BJ (cell line): ENCODE measurements around the gene RBMS1. TPM values are rescaled to one million over a fixed set of nuclear protein-coding genes. Genes with fewer than 3 reads are reported as not detected.

Source experiments
- CTCF ChIA-PET: fragments of 350-600 bp; formaldehyde crosslinking; extraction: SDS; loops from one replicate; lab custom pipeline; 2021; ENCODE audit warnings: antibody characterized with exemption, inconsistent platforms; lab: Yijun Ruan, JAX
- POLR2A ChIA-PET: fragments of 300-600 bp; sonication (Branson Sonifier 250); formaldehyde crosslinking; extraction: SDS; loops from one replicate; lab custom pipeline; 2021; ENCODE audit warnings: antibody characterized with exemption; lab: Charles Lee
- DNase-seq: peaks from one replicate; pipeline ENCODE4 v3.0.0-alpha.2; 2011; ENCODE audit warnings: low read depth
- H3K27me3 ChIP-seq: 2 replicates; pipeline ENCODE4 v1.6.0; 2011; ENCODE audit warnings: low read length; ENCODE audit not compliant: control insufficient read depth, insufficient read depth
- H3K36me3 ChIP-seq: 2 replicates; pipeline ENCODE4 v1.5.1; 2011; ENCODE audit warnings: low read length; ENCODE audit not compliant: control insufficient read depth, insufficient read depth
- H3K4me3 ChIP-seq: 2 replicates; pipeline ENCODE4 v1.5.1; 2011; ENCODE audit warnings: low read depth, mild to moderate bottlenecking, control low read depth, low read length
- CTCF ChIP-seq: IDR thresholded peaks from 2 replicates; pipeline ENCODE4 v1.5.1; 2011; ENCODE audit warnings: low read depth, mild to moderate bottlenecking, control low read depth, inconsistent platforms, low read length, moderate library complexity; ENCODE audit not compliant: insufficient read depth
- polyA plus RNA-seq: library from polyadenylated mRNA; depleted of rRNA; stranded (reverse); fragments of >200 nt; gene quantifications from 2 replicates; pipeline ENCODE4 v1.2.3, GENCODE V29; 2011

Gene RBMS1
- polyA plus RNA-seq, 1 experiment = 80.1 TPM

GRCh38 chr2:160362018-160362417, 131.6 kb downstream of the RBMS1 start:
- no peak for TF ChIP-seq CTCF
- Histone ChIP-seq H3K36me3 (peaks cover 2% of the 10 kb centered on the region; the same call in 1 of the 2 replicates), H3K4me3 (no peak overlapping the region), H3K27me3 (no peaks in the 10 kb centered on the region)
- no peak for DNase-seq
- ChIA-PET POLR2A (no interaction called here), CTCF (interaction anchor here (1.3 kb wide), 1 partner anchor 9 kb away, joined by 3 read pairs; no protein-coding TSS in a partner anchor)

- no peak for TF ChIP-seq CTCF
- CTCF ChIA-PET = no interaction called here
- Histone ChIP-seq H3K27me3 (no peaks in the 10 kb centered on the region), H3K4me3 (no peak overlapping the region), H3K36me3 (no peaks in the 10 kb centered on the region)
- no peak for DNase-seq
- POLR2A ChIA-PET = no interaction called here
These were observed 133.4 kb downstream of the RBMS1 start for GRCh38 chr2:160360089-160360757.

GRCh38 chr2:160358046-160358445, 135.6 kb downstream of the RBMS1 start:
- CTCF ChIA-PET = interaction anchor here (0.6 kb wide), 1 partner anchor 29 kb away, joined by 3 read pairs; no protein-coding TSS in a partner anchor
- no peak for TF ChIP-seq CTCF
- Histone ChIP-seq H3K27me3 (no peaks in the 10 kb centered on the region), H3K36me3 (no peaks in the 10 kb centered on the region), H3K4me3 (no peak overlapping the region)
- DNase-seq = peak; percentile 54
- POLR2A ChIA-PET = no interaction called here

- TF ChIP-seq CTCF = no peak
- ChIA-PET CTCF (no interaction called here), POLR2A (no interaction called here)
- no peak overlapping the region for H3K4me3 ChIP-seq
- no peaks in the 10 kb centered on the region for H3K27me3 ChIP-seq
- no peak for DNase-seq
- no peaks in the 10 kb centered on the region for H3K36me3 ChIP-seq
These were observed 137.1 kb downstream of the RBMS1 start for GRCh38 chr2:160356485-160356884.

GRCh38 chr2:160355080-160355479, 138.5 kb downstream of the RBMS1 start:
- POLR2A ChIA-PET = no interaction called here
- DNase-seq = no peak
- TF ChIP-seq CTCF = no peak

More at GRCh38 chr2:160355080-160355479, 138.5 kb downstream of the RBMS1 start:
- no peak overlapping the region for H3K4me3 ChIP-seq
- no peaks in the 10 kb centered on the region; the same call in 1 of the 2 replicates for H3K36me3 ChIP-seq
- CTCF ChIA-PET = no interaction called here
- H3K27me3 ChIP-seq = no peaks in the 10 kb centered on the region
